ENCODE results near the gene RELT.
A peak's percentile ranks its signal among the peaks of the same experiment; 100 is the strongest.

RELT gene

GRCh38 chr11:73392108-73393010 is 16.2 kb downstream of the RELT start:
- DNase-seq: no peak

GRCh38 chr11:73393011-73393380 is 16.8 kb downstream of the RELT start:
- no peak for DNase-seq

- DNase-seq: peak; percentile 61
These were observed 17.5 kb downstream of the RELT start for GRCh38 chr11:73393479-73394415.

GRCh38 chr11:73394416-73395296 is 18.5 kb downstream of the RELT start:
- no peak for DNase-seq

GRCh38 chr11:73395297-73396208 is 19.4 kb downstream of the RELT start:
- no peak for DNase-seq

- DNase-seq: no peak
These were observed 20.2 kb downstream of the RELT start for GRCh38 chr11:73396251-73396930.

- no peak for DNase-seq
These were observed 20.8 kb downstream of the RELT start for GRCh38 chr11:73396985-73397384.

- no peak for DNase-seq
These were observed 21.4 kb downstream of the RELT start for GRCh38 chr11:73397468-73398131.

- DNase-seq: no peak
These were observed 21.9 kb downstream of the RELT start for GRCh38 chr11:73398132-73398526.

GRCh38 chr11:73398721-73399120 is 22.5 kb downstream of the RELT start:
- DNase-seq: no peak

- DNase-seq: no peak
These were observed 23.0 kb downstream of the RELT start for GRCh38 chr11:73399159-73399590.

- DNase-seq: no peak
These were observed 23.4 kb downstream of the RELT start for GRCh38 chr11:73399636-73400035.

- no peak for DNase-seq
These were observed 24.1 kb downstream of the RELT start for GRCh38 chr11:73400293-73400692.

GRCh38 chr11:73401217-73401923 is 25.2 kb downstream of the RELT start:
- no peak for DNase-seq

GRCh38 chr11:73401924-73402833 is 26.0 kb downstream of the RELT start:
- DNase-seq: no peak

GRCh38 chr11:73402834-73403185 is 26.6 kb downstream of the RELT start:
- DNase-seq: peak; percentile 10

- no peak for DNase-seq
These were observed 27.3 kb downstream of the RELT start for GRCh38 chr11:73403541-73403940.

- peak; percentile 30 for DNase-seq
These were observed 27.8 kb downstream of the RELT start for GRCh38 chr11:73404048-73404447.
